Heart left ventricle (tissue), 13 donors: ENCODE measurements around the gene LRRC15.

Experiments used
- POLR2A ChIP-seq, 2 donors: fragments of 450-650 bp; IDR thresholded peaks; one replicate each; pipeline ENCODE4 v1.6.1; 2017; ENCODE audit warnings: antibody characterized with exemption in 2 of 2, mild to moderate bottlenecking in 2 of 2, moderate library complexity in 2 of 2
- TF ChIP-seq, protein P1 (sequence below), 12 donors: fragments of 200-600 bp; sonication (generic) in 4 of 12; IDR thresholded peaks; one replicate each; pipeline versions ENCODE4 v1.5.0 to v1.8.0; 2018 to 2022; ENCODE audit warnings: antibody characterized with exemption in 12 of 12, mild to moderate bottlenecking in 5 of 12
- donor health status: ischemic (EF 13 %, LVEDD 7.1; RV severe dilation, severe dysfunction).
- donor health status: DM: no; HTN: yes; CAD: no.
- donor health status: DM: no; HTN: no; CAD: no.
- donor health status: ischemic (EF 25% LVEDD 6.9; RV normal size, moderate dysfunction).
- donor health status: ischemic (EF 25% LVEDD 5.7; RV mildly dilated, moderate dysfunction).
- donor health status: ischemic (EF 35%, LVEDD 5.7; RV mildly dilated, moderate dysfunction).
- donor health status: nonischemic (EF 11% LVEDD 7.7; RV severe dilation, severe dysfunction).
- donor health status: DM: yes; HTN: yes; CAD: no.
- donor health status: PGD.
- donor health status: ischemic (EF 29% LVEDD 5.4; RV normal size, mild dysfunction).
- donor health status: nonischemic (EF 23%, LVEDD 6.1; RV moderate dilation, normal function).

DNA sequence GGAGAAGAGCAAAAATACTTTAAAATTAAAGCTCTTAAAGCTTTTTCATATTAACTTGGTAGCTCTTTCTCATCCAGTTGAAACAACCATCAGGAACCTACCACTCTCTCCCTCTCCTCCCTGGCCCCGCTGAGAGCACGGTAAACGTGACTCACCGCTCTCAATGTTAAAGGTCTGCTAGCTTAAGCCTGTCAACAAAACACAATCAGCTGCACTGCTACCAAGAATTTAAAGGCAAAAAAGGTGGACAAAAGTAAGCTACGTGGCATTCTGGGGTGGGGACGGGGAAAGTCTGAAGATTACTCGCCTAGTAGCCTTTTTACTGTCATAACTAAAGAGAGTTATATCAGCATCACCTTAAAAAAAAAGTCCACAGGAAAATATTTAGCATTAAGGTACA, 37.9 kb upstream of the LRRC15 start:
- TF ChIP-seq POLR2A (IDR thresholded peaks at IDR 0.05): no peak
- TF ChIP-seq, protein P1, sequence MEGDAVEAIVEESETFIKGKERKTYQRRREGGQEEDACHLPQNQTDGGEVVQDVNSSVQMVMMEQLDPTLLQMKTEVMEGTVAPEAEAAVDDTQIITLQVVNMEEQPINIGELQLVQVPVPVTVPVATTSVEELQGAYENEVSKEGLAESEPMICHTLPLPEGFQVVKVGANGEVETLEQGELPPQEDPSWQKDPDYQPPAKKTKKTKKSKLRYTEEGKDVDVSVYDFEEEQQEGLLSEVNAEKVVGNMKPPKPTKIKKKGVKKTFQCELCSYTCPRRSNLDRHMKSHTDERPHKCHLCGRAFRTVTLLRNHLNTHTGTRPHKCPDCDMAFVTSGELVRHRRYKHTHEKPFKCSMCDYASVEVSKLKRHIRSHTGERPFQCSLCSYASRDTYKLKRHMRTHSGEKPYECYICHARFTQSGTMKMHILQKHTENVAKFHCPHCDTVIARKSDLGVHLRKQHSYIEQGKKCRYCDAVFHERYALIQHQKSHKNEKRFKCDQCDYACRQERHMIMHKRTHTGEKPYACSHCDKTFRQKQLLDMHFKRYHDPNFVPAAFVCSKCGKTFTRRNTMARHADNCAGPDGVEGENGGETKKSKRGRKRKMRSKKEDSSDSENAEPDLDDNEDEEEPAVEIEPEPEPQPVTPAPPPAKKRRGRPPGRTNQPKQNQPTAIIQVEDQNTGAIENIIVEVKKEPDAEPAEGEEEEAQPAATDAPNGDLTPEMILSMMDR (IDR thresholded peaks at IDR 0.05): no peak
